Mesothelial cell of epicardium (in vitro differentiated cells): ENCODE results near the gene GNLY. TPM values are rescaled to one million over a fixed set of nuclear protein-coding genes. Genes with fewer than 3 reads are reported as not detected.

Source experiments
- DNase-seq, 2 experiments: peaks; one replicate each; pipeline ENCODE4 v3.0.0; 2021; ENCODE audit warnings: low spot score in 2 of 2; ENCODE audit not compliant: unreplicated experiment in 2 of 2
- H3K27ac Mint-ChIP-seq: 2 replicates; pipeline ENCODE4 v1.8.0; 2021; ENCODE audit warnings: mixed read lengths
- H3K27me3 Mint-ChIP-seq: 2 replicates; pipeline ENCODE4 v1.8.0; 2021; ENCODE audit warnings: low read depth, mixed read lengths
- H3K36me3 Mint-ChIP-seq: 2 replicates; pipeline ENCODE4 v1.8.0; 2021; ENCODE audit warnings: mixed read lengths
- H3K4me1 Mint-ChIP-seq: 2 replicates; pipeline ENCODE4 v1.8.0; 2021; ENCODE audit warnings: mixed read lengths
- H3K4me3 Mint-ChIP-seq: 2 replicates; pipeline ENCODE4 v1.8.0; 2021; ENCODE audit warnings: mild to moderate bottlenecking, moderate library complexity, mixed read lengths
- H3K9me3 Mint-ChIP-seq: 2 replicates; pipeline ENCODE4 v1.8.0; 2021; ENCODE audit warnings: mixed read lengths
- CTCF ChIP-seq: fragments of 200-600 bp; sonication (generic); IDR thresholded peaks from one replicate; pipeline ENCODE4 v1.5.0; 2021; ENCODE audit warnings: antibody characterized with exemption; ENCODE audit not compliant: unreplicated experiment
- total RNA-seq: library from RNA; stranded (reverse); gene quantifications from 3 replicates; pipeline ENCODE4 v1.2.1, GENCODE V29; 2021

The GNLY gene
- total RNA-seq, 1 donor from 2014 or later: not detected

GRCh38 chr2:85718009-85718391, 23.8 kb downstream of the GNLY start:
- no peak for DNase-seq
- no peak overlapping the region for H3K4me3 Mint-ChIP-seq
- TF ChIP-seq CTCF: no peak
- peaks cover 16% of the 10 kb centered on the region for H3K4me1 Mint-ChIP-seq
- H3K36me3 Mint-ChIP-seq: no peaks in the 10 kb centered on the region
- no peak overlapping the region for H3K27ac Mint-ChIP-seq
- peaks cover 8% of the 10 kb centered on the region for H3K9me3 Mint-ChIP-seq
- H3K27me3 Mint-ChIP-seq: peaks cover 3% of the 10 kb centered on the region

GRCh38 chr2:85718885-85719492, 24.8 kb downstream of the GNLY start:
- Mint-ChIP-seq H3K27ac (no peak overlapping the region), H3K27me3 (peaks cover 4% of the 10 kb centered on the region), H3K9me3 (peaks cover 8% of the 10 kb centered on the region), H3K4me1 (peaks cover 12% of the 10 kb centered on the region), H3K4me3 (no peak overlapping the region), H3K36me3 (no peaks in the 10 kb centered on the region)
- TF ChIP-seq CTCF: no peak
- DNase-seq: no peak

DNA sequence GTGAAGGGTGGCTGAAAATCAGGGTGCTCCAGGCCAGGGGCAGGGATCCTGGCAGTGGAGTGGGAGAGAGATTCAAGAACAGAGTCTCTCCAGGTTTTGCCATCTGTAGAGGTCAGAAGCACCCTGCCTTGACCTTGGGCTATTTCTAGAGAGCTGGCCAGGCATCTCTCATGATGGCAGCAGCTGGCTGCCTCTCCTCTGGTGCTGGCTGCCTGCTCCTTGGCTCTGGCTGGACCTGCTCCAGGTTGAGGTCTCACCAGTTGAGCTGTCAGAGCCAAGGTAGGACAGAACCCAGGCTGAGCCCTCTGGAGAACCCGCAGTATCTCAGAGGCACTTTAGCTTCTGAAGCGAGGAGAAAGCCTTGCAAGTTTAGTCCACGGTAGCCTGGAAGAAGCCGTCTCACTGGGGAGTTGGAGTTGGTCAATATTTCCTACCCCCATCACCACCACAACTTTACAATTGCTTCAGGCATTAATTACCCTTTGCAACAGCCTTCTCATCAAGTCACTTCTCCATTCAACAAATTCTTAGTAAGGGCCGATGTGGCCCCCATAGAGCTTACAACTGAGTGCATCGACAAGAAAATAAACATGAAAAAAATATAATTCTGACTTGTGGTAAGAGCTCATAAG, 25.6 kb downstream of the GNLY start:
- H3K4me1 Mint-ChIP-seq: peaks cover 12% of the 10 kb centered on the region
- DNase-seq: no peak
- H3K9me3 Mint-ChIP-seq: peaks cover 8% of the 10 kb centered on the region
- H3K36me3 Mint-ChIP-seq: no peaks in the 10 kb centered on the region
- H3K27me3 Mint-ChIP-seq: peaks cover 4% of the 10 kb centered on the region
- TF ChIP-seq CTCF: no peak
- no peak overlapping the region for H3K4me3 Mint-ChIP-seq
- H3K27ac Mint-ChIP-seq: no peak overlapping the region

DNA sequence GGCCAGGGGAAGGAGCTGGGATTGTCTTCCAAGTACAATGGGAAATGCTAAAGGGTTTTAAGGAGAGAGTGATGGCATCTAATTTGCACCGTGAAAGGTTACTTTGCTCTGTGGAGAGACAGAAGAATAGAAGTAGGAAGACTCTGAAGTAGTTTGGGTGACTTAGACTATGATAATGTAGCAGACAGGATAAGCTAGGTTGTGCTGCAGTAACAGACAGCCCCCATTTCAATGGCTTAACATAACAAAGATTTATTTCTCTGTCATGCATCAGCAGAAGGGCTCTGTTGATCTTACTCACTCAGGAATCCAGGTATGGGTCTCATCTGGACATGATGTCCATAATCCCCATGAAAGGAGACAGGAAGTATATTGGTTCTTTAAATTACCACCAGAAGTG, 26.4 kb downstream of the GNLY start:
- no peak for DNase-seq
- peaks cover 12% of the 10 kb centered on the region for H3K4me1 Mint-ChIP-seq

DNA sequence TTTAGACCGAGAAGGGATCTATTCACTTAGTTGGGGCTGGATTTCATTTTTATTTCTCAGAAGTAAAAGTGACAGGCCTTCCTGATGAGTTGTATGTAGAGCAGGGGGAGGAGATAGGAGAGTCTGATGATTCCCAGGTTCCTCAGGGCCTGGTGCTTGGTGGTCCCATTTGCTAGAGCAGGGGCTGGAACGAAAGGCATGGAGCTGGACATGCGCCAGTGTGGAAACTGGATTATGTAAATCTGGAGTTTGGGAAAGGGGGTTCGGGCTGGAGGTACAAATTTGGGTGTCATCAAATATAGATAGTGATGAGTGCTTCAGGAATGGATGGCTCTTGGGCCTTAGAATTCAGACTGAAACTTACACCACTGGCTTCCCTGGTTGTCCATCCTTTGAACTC, 27.5 kb downstream of the GNLY start:
- Mint-ChIP-seq H3K4me3 (no peak overlapping the region), H3K27ac (no peak overlapping the region), H3K4me1 (peaks cover 11% of the 10 kb centered on the region), H3K36me3 (no peaks in the 10 kb centered on the region), H3K27me3 (peaks cover 13% of the 10 kb centered on the region), H3K9me3 (peaks cover 8% of the 10 kb centered on the region)
- no peak for TF ChIP-seq CTCF
- no peak for DNase-seq

More for the DNA sequence above, 26.4 kb downstream of the GNLY start:
- no peaks in the 10 kb centered on the region for H3K36me3 Mint-ChIP-seq
- no peak overlapping the region for H3K27ac Mint-ChIP-seq
- H3K4me3 Mint-ChIP-seq: no peak overlapping the region
- TF ChIP-seq CTCF: no peak
- H3K9me3 Mint-ChIP-seq: peaks cover 8% of the 10 kb centered on the region
- peaks cover 12% of the 10 kb centered on the region for H3K27me3 Mint-ChIP-seq
